Fibroblast of skin of scalp (primary cell): ENCODE data around the gene PRDX6.
"Not testable (repeated sequence)": the region's sequence is repeated elsewhere in the genome, so short reads cannot be mapped to it uniquely, and the experiment has no call there.

Source experiments
- DNase-seq: peaks from one replicate; pipeline ENCODE4 v3.0.0-alpha.2; 2013

PRDX6 gene

GRCh38 chr1:173499729-173500128 is 22.6 kb downstream of the PRDX6 start:
- DNase-seq: no peak

GRCh38 chr1:173502104-173502503 is 25.0 kb downstream of the PRDX6 start:
- no peak for DNase-seq

GRCh38 chr1:173503391-173503790 is 26.3 kb downstream of the PRDX6 start:
- DNase-seq: peak; percentile 5

GRCh38 chr1:173504268-173504667 is 27.1 kb downstream of the PRDX6 start:
- DNase-seq: no peak

- DNase-seq: no peak
Measured at GRCh38 chr1:173505391-173505790, 28.3 kb downstream of the PRDX6 start.

GRCh38 chr1:173506437-173506836 is 29.3 kb downstream of the PRDX6 start:
- no peak for DNase-seq

- DNase-seq: peak; percentile 37
Measured at GRCh38 chr1:173507205-173507846, 30.2 kb downstream of the PRDX6 start.

GRCh38 chr1:173507847-173508209 is 30.7 kb downstream of the PRDX6 start:
- DNase-seq: no peak

- DNase-seq: no peak
Measured at GRCh38 chr1:173508541-173508940, 31.4 kb downstream of the PRDX6 start.

- no peak for DNase-seq
Measured at GRCh38 chr1:173509797-173510196, 32.7 kb downstream of the PRDX6 start.

- DNase-seq: not testable (repeated sequence)
Measured at GRCh38 chr1:173514503-173514902, 37.4 kb downstream of the PRDX6 start.

- DNase-seq: no peak
Measured at GRCh38 chr1:173520799-173521198, 43.7 kb downstream of the PRDX6 start.

GRCh38 chr1:173523329-173523728 is 46.2 kb downstream of the PRDX6 start:
- DNase-seq: no peak

- DNase-seq: no peak
Measured at GRCh38 chr1:173525926-173526325, 48.8 kb downstream of the PRDX6 start.

- DNase-seq: no peak
Measured at GRCh38 chr1:173527151-173527826, 50.2 kb downstream of the PRDX6 start.

- no peak for DNase-seq
Measured at GRCh38 chr1:173529106-173529505, 52.0 kb downstream of the PRDX6 start.

GRCh38 chr1:173530795-173531693 is 53.9 kb downstream of the PRDX6 start:
- no peak for DNase-seq

- no peak for DNase-seq
Measured at GRCh38 chr1:173532237-173532636, 55.1 kb downstream of the PRDX6 start.

- DNase-seq: no peak
Measured at GRCh38 chr1:173536223-173536622, 59.1 kb downstream of the PRDX6 start.
